NCI-H1417 (cell line): ENCODE data around the gene EXPH5.

Experiments
- DNase-seq, 3 experiments: peaks; one replicate each; lab custom pipeline; 2025; lab: John Stamatoyannopoulos, UW

The EXPH5 gene

DNA sequence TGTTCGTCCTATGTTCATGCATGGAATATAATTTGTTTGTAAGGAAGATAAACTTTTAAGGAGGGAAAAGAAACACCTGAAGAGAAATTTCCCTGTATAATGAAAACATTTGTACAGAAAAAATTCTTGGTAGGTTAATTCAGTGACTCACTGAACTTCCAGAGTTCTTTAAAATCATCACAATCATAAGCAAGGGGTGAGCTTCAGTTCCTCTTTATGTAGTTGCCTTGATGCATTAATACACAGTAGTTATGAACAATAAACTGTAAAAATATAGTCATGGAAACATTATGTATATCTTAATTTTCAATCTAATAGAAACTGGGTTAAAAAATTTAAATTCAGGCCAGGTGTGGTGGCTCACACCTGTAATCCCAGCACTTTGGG is 125.1 kb downstream of the EXPH5 start:
- DNase-seq, result no peak

DNA sequence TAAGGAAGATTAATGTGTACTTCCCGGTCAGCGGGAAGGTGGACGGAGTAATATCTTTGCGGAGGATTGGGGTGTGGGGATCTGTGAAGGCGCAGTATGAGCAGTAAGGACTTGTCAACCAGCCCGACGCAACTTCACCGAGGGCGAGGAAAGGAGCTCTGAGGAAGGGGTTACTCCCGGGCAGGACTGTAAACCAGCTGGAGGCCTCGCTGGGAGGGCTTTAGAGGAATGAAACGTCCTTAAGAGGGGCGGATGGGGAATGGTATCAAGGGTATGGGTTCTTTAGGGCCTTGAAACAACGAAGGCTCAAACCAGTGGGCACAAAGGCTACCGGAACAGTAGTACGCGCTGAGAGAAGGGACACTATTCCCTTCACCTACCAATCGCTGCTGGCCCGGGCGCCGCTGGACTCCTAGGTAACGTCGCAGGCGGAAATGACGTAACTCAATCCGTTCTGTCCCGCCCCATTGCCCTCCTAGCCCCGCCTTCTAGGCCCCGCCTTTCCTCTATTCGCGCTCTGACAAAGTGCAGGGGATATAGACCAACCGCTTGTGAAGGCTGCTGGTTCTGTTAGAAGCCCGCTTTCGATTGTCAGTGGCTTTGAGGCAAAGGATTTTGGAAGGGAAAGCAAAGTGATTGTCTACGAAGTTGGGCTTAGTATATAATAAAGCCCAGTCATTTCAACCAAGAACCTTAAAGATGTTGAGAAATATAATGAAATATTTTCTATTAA is 126.3 kb downstream of the EXPH5 start, which contains the start of gene C11orf65:
Gene C11orf65 (minus strand): TSS at position 439 of the 733 bp plus-strand sequence. CDS start 5,970 bp downstream, outside the sequence.
- peak; percentile 98 to 100 (median 99) for DNase-seq

- DNase-seq, result peak in 1 of 3 experiments; percentile 28
Observed at GRCh38 chr11:108466405-108466804, 127.2 kb downstream of the EXPH5 start.
